NAMALWA (cell line): ENCODE measurements around the gene PRRG2.
A peak's percentile ranks its signal among the peaks of the same experiment; 100 is the strongest.

ENCODE experiments used
- DNase-seq: peaks from one replicate; pipeline ENCODE4 v3.0.0-alpha.2; 2015; ENCODE audit warnings: low spot score

The PRRG2 gene

GRCh38 chr19:49557641-49558325 lies 23.3 kb upstream of the PRRG2 start:
- no peak for DNase-seq

- no peak for DNase-seq
These were observed 22.5 kb upstream of the PRRG2 start for GRCh38 chr19:49558591-49558990.

- DNase-seq = no peak
These were observed 21.7 kb upstream of the PRRG2 start for GRCh38 chr19:49559443-49559842.

- DNase-seq = no peak
These were observed 21.2 kb upstream of the PRRG2 start for GRCh38 chr19:49559928-49560327.

GRCh38 chr19:49560358-49560900 lies 20.7 kb upstream of the PRRG2 start:
- DNase-seq = no peak

- DNase-seq = no peak
These were observed 16.5 kb upstream of the PRRG2 start for GRCh38 chr19:49564616-49565045.

GRCh38 chr19:49565261-49565660 lies 15.9 kb upstream of the PRRG2 start:
- DNase-seq = no peak

- DNase-seq = no peak
These were observed 14.8 kb upstream of the PRRG2 start for GRCh38 chr19:49566302-49566701.

GRCh38 chr19:49567861-49568441 lies 13.2 kb upstream of the PRRG2 start:
- no peak for DNase-seq

GRCh38 chr19:49570138-49570856 lies 10.8 kb upstream of the PRRG2 start:
- DNase-seq = peak; percentile 94

GRCh38 chr19:49570997-49571676 lies 10.0 kb upstream of the PRRG2 start:
- peak; percentile 49 for DNase-seq

GRCh38 chr19:49573009-49573408 lies 8.1 kb upstream of the PRRG2 start:
- DNase-seq = no peak

GRCh38 chr19:49573425-49573824 lies 7.7 kb upstream of the PRRG2 start:
- DNase-seq = no peak

GRCh38 chr19:49574206-49574755 lies 6.8 kb upstream of the PRRG2 start:
- DNase-seq = no peak

GRCh38 chr19:49579193-49579592 lies 1.9 kb upstream of the PRRG2 start:
- DNase-seq = no peak

GRCh38 chr19:49579947-49580263 lies 1.2 kb upstream of the PRRG2 start:
- no peak for DNase-seq

- peak; percentile 97 for DNase-seq
These were observed 681 bp upstream of the PRRG2 start, which contains the start of gene NOSIP for GRCh38 chr19:49580264-49581006. Gene NOSIP (minus strand): TSS chr19:49580556. CDS start chr19:49560691, 19,865 bp downstream.

GRCh38 chr19:49583239-49583638 lies 2.1 kb downstream of the PRRG2 start:
- DNase-seq = no peak

- no peak for DNase-seq
These were observed 3.9 kb downstream of the PRRG2 start for GRCh38 chr19:49585023-49585422.

GRCh38 chr19:49587227-49587626 lies 6.1 kb downstream of the PRRG2 start:
- DNase-seq = no peak

GRCh38 chr19:49588365-49589122 lies 7.4 kb downstream of the PRRG2 start:
- DNase-seq = no peak
